UCSD-AML1 (cell line): ENCODE measurements around the gene LRMDA.
A peak's percentile ranks its signal among the peaks of the same experiment; 100 is the strongest.
"Not testable (repeated sequence)": the region's sequence is repeated elsewhere in the genome, so short reads cannot be mapped to it uniquely, and the experiment has no call there.

ENCODE experiments used
- DNase-seq: peaks from one replicate; lab custom pipeline; 2025; ENCODE audit not compliant: unreplicated experiment; lab: John Stamatoyannopoulos, UW

The LRMDA gene

DNA sequence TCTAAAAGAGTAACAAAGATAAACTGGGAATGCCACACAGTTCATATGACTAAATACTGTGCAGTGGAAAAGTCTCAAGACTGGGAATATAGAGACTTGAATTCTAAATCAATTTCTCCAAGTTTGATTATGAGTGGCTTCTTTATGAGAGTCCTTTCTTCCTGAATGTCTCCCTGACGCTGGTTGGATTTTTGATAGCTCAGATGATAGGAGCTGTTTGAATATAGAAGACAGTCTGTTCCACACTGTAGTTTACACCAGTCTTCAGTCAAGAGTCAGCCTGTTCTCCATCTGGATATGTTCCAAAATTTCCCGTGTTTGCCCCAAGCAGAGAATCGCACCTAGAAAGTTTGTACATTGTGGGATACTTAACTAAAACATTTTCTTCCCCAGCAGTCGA is 173.7 kb downstream of the LRMDA start:
- DNase-seq: no peak

DNA sequence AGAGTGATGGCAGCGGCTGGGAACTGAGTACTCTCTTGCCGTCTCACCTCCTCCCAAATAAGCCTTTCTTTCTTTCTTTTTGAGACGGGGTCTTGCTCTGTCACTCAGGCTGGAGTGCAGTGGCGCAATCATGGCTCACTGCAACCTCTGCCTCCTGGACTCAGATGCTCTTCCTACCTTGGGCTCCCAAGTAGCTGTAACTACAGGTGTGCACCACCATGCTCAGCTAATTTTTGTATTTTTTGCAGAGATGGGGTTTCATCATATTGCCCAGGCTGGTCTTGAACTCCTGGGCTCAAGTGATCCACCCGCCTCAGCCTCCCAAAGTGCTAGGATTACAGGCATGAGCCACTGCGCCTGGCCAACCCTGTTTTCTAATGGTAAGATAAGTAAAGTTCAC is 174.4 kb downstream of the LRMDA start:
- DNase-seq: not testable (repeated sequence)

DNA sequence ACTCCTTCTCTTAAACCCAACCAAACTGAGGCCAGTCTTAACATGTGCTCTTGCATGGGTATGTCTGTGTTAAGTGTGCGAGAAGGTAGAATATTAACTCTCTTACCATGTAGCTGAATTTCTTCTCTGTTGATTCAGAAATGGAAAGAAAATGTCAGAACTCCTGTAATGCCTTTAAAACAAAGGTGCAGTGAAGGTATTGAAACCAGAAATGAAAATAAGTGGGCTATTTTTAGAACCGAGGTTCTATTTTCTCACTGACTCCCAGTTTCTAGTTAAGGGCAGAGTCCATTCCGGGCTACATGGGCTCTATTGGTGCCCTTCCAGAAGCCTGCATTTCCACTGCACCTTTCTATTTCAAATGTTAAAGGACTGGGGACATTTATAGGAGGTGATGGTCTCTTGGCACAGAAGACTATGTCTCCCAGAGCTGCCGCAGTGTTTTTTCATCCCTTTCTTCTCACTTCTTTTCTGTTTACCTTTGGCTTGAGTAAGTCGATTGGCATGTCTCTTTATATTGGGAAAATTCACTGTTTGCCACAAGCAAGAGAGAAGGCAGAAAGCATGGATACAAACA is 174.9 kb downstream of the LRMDA start:
- no peak for DNase-seq

DNA sequence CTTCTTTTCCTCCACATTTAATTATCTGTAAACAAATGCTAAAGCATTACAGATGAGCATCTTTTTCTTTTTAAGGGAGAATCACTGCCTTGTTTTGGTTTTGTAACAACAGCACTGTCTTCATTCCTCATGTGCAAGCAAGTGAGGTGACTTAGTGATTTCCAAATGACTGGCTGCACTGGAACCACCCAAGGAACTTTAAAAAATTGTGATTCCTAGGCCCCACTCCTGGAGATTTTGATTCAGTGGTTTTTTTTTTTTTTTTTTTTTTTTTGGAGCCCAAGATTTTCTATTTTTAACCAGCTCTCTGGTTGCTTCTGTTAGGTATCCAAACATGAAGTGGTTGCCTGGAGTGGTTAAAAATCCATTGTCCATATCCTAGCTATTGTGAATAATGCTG is 176.2 kb downstream of the LRMDA start:
- DNase-seq: no peak

DNA sequence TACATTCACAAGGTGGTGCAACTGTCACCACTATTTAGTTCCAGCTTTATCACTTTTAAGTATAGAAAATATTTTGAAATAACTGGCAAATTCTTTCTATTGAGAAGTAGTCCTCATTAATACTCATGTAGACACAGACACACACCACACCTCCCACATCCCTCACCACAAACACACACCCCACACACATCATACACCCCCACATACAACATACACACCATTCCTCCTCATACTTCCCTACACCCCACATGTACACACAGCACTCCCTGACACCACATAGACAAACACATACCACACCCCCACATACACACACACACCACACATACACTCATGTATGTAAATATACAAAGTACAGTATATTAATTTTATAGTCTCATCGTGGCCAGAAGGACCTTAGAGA is 178.8 kb downstream of the LRMDA start:
- no peak for DNase-seq

DNA sequence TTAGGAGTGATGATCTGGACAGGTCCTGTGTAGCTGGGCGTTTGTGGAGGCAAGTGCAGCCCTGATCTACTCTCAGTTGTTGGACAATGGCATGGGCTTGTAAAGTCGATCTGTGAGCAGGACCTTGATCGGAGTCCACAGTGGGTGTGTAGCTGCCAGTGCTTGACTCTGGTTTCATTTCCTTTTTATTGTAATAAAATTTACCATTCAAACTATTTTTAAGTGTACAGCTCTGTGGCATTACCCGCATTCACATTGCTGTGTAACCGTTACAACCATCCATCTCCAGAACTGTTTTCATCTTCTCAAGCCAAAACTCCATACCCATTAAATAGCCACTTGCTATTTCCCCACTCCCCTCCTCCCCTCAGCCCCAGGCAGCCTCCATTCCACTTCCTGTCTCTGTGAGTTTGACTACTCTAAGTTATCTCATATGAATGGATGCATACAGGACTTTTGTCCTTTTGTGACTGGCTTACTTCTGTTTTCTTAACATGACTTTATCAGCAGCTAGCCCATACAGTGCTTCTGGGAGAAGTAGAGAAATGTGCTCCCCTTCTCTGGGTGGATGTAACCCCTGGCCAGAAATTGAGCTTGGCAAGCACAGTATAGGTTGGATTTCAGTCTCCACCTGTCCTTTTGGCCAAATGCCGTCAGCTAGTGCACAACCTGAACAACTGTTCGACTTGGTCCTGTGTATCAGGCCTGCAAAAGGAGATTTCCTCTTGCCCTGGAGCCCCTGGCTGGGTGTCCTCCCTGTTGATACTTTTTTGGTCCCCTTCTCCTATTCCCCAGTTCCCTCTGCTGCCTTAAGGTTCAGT is 180.0 kb downstream of the LRMDA start:
- DNase-seq: peak; percentile 29

DNA sequence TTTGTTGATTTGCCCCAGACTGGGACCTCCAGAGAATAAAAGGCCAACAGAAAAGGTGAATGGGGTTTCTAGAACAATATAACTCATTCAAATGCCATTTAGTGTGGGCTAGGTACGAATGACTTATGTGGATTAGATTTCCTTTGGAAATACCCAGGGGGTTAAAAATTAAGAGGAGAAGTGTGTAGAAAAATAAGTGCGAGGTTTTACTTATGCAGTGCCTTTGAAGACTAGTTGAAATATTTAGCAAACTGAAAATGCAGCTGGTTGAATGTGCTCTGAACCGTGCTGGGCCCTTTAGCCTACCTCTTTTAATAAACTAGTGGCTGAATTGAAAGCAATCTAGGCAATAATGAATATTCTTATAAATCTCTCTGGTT is 180.6 kb downstream of the LRMDA start:
- DNase-seq: no peak

DNA sequence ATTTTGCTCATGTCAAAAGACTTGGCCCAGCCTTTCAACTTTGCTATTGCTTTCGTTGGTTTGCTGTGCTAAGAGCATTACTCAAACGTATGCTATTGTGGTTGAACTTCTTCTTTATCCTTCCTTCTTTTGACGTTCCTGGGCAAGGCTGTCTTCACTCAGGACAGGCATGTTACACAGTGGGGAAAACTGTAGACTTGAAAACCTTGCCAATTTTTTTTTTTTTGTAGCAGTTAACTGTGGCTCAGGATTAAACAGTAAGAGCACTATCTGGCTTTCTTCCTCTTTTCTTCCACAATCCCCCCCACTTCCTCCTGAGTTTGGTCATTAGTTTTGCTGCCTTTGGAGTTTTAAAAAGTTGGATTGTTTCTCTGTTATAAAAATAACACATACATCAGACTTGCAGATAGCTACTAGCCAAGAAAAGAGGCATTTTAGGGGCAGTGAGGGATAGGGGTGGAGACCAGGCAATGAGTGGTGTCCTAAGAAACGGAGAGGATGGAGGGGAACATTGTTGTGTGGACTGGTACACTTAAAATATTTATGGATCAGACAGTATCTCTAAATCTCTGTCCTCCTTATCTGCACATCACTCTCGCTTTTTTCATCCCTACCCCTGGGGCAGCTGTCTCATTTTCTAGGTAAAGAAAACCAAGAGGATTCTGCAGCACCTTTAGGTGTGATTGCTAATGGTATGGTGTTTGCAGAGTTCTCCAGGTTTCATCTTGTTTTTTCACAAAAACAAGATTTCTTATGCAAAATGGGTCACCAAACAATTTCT is 181.7 kb downstream of the LRMDA start:
- no peak for DNase-seq

DNA sequence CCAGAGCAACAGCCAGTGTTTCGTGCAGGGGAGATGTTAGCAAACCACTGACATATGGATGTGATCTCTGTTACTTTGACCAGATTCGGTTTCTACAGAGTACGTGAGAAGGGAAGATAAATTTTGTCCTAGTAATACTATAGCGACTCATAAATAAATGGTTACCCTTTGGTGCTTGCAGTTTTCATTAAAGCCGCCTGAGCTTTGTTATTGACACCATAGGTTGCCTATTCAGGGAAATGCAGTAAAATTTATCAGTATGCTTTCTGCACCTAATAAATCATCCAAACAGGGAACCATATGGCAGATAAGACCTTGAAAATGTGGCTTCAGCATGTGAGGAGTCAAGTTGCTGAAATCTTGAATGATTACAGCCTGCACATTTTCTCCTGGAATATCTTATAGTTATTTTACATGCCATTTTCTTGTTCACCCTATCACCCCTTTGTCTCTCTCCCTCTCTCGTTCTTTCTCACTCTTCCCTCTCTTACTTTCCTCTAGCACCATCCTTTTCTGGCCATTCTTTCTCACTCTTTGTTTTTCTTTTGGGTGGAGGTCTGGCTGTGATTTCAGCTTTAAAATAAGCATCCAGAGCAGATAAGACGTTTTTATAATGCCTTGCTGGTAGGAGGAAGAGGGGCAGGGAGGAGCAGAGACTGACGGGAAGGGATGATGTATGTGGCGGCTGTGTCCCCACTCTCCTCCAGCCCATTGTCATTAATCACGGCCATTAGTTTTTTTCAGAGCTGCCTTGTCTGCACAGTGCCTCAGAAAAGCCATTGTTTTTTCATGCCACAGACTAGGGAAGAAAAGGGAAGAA is 182.5 kb downstream of the LRMDA start:
- DNase-seq: no peak

DNA sequence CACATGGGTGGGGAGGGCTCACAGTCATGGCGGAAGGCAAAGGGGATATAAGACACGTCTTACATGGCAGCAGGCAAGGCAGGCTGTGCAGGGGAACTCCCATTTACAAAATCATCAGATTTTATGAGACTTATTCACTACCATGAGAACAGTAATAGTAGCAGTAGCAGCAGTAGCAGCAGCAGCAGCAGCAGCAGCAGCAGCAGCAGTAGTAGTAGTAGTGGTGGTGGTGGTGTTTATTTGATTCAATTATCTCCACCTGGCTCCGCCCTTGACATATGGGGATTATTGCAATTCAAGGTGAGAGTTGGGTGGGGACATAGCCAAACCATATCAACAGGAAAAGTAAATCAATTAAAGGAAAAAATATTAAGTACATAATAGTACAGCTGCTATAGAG is 184.7 kb downstream of the LRMDA start:
- DNase-seq: no peak

DNA sequence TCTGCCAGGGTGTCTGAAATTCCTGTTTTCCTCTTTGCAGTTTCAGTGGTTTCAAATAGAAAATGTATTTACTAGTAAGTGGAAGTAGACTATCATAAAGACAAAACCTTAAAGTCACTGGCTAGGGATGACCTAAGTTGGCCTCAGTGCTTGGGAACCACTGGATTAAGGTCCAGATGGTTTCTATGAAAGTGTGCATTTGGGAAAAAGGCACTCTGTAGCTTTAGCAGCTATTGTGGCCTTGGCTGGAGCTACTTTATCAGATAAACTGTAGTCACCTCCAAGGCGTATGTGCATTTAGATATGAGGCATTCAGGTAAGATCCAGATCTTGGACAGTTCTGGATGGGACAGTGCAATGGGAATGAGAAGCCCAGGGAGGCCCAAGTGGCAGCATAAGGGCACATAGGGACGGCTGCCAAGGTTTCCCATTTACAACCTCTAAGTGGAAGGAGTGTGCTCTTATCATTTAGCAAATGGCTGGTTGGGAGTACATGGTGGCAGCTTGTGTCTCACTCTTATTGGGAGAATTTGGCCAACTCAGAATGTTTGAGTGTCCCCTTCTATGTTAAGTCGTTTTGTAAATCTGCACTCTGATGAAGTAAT is 185.6 kb downstream of the LRMDA start:
- DNase-seq: no peak

DNA sequence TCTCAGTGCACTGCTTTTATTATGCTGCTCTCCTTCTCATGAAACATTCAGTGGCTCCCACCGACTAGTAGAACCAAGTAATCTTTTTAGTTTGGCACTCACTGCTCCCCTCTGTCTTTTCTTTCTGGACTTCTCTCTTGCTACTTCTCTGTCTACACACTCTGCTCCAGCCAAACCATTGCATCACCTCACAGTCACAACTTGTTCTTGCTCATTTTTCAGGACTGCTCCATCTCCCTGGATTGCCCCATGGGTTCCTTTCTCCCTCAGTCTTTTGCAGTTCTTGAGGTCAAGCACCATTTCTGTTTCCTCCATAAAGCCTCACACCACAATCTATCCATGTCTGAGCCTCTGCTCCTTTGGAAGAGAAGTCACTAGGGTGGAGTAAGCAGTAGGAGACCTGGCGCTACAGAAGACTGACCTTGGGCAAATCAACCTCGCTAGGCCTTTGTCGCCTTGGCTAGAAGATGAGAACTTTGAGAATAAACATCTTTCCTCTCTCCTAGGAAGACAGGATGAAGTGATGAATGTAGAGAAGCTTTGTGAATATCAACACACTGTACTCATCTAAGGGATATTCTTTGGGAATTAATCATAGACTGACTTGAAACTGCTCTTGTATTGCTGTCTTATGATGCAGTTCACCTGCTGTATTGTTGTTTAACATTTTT is 186.2 kb downstream of the LRMDA start:
- DNase-seq: no peak

DNA sequence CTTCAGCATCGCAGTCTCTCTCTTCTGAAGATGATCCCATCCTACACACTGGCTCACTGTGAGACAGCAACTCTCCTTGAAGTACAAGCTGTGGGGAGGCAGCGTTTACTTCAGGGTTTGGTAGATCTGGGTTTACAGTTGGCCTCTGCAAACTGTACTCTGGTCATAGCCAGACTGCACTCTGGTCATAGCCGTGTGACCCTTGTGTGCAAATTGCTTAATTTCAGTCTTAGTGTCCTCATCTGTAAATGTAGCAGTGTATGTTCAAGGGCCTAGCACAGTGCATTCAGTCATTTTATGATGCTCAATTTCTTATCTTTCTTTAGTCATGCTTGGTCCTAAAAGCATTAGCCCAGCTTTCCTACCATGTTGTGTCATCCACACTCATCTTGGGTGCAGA is 188.2 kb downstream of the LRMDA start:
- no peak for DNase-seq

DNA sequence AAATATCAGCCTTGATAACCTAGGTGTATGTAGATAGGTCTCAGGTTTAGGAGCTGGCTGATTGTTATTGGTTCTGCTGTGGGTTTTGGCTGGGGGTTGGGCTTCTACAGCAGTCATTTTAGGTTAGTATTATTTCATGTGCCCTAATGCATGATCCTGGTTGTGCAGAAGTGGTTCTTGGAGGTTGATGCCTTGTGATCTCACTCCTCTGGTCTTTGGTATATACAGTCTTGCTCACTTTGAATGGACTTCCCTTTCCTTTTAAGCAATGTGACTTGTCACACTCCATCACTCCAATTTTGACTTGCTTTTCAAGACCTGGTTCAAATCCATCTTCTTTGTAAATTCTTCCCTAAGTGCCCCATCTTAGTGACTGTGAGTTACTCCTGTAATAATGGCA is 188.9 kb downstream of the LRMDA start:
- DNase-seq: no peak

DNA sequence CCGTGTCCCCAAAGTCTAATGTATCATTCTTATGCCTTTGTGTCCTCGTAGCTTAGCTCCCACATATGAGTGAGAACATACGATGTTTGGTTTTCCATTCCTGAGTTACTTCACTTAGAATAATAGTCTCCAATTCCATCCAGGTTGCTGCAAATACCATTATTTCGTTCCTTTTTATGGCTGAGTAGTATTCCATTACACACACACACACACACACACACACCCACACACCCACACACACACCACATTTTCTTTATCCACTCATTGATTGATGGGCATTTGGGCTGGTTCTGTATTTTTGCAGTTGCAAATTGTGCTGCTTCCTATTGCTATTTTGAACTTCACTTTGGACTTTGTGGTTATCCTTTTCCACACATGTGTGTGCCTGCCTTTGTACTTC is 189.6 kb downstream of the LRMDA start:
- not testable (repeated sequence) for DNase-seq

DNA sequence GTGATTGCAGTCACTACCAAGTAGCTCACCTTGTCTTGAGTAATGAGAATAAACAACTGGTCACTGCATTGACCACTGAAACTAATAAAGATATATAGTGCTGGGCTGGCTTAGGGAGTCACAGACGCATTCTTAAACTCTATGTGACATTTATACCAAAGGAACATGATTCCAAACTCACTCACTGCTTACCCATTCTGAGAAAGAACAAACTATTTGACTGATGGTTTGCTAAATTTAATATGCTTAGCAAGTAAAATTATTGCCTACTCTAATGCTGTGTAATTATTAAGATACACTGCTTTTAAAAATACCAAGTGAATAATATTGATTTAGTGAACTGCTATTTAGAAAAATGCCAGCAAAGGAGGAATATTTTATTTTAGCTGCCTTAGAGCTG is 191.1 kb downstream of the LRMDA start:
- no peak for DNase-seq

DNA sequence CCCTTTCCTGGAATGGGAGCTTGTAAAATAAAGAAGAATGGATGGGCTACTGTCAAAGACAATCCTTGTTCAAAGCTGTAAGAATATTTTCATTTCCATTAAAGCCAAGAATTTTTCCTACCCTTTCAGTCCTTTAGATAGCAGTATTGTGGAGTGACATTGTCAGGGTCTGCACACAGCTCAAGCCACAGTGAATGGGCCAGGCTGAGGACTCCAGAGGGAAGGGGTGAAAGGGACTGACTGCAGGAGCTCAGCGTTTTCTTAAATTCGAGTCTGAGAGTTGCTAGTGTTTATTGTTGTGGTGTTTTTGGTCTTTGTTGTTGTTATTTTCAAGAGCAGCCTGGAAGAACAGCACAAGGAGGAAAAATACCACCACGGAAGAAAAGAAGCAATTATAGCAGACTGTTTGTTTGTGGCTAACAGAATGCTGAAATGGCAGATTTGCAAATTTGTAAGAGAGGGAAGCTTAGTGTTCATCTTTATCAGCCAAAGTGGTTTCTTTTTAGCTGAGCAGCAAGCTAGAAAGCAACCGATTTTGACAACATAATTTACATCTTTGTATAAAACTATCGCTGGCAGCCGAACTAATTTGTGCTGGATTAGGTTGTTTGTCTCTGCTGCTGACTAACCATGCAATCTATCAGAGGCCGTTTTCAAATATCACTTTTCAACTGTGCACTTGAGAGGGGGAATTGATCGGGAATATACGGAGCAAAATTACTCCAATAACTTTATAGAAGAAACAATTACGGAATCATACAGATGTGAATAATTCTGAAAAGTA is 192.1 kb downstream of the LRMDA start:
- DNase-seq: no peak

DNA sequence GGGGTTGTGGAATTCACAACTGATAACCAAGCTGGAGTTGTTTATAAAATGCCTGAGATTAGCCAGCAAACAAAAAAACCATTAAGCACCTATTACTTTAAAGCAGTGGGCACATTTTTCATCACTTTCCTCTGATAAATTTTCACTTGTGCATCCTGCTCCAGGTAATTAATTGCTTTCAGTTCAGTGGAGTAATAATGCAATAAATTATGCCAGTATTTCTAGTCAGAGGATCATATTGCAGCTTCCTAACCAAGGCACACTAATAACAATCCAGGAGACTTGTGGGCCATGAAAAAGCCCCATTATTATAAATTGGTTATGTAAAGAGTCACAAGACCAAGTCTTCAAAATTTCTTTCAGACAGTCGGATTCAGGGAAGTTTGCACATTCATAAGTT is 193.2 kb downstream of the LRMDA start:
- no peak for DNase-seq

DNA sequence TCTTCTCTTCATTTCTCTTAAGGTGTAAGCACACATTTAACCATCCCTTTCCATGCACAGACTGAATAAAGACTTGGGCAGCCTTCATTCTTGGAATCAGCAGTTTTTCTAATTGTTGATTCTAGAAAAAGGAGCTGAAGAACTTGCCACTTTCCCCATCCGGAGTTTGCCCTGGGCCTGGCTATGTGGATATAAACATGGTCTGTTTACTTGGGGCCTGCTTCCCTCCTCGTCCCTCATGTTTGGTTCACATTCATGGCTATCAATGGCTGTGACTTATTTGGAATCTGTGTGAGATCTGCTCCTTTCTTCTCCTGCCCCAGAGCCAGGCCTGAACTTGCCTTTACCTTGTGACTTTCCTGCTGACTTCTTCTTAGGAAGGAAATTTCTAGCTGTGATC is 199.3 kb downstream of the LRMDA start:
- DNase-seq: no peak
